HepG2 (cell line): ENCODE data around the gene TEF. TPM values are rescaled to one million over a fixed set of nuclear protein-coding genes. Genes with fewer than 3 reads are reported as not detected.

Source experiments
- ATF3 ChIP-seq: sonication (generic); formaldehyde crosslinking; IDR thresholded peaks from 2 replicates; pipeline ENCODE4 v1.4.0; 2020; ENCODE audit warnings: missing genetic modification reagents
- CREB1 ChIP-seq, 2 experiments: fragments of 450-650 bp in 1 of 2; IDR thresholded peaks; 2 replicates each; pipeline ENCODE4 v1.6.1; 2016 to 2017; ENCODE audit warnings: control low read depth in 1 of 2, mild to moderate bottlenecking in 1 of 2, missing compliant biosample characterization in 1 of 2, missing genetic modification characterization in 1 of 2
- EZH2 ChIP-seq: conservative IDR thresholded peaks from 2 replicates; pipeline ENCODE4 v1.6.1; 2012; ENCODE audit warnings: mild to moderate bottlenecking, low read depth, low read length, moderate library complexity
- GZF1 ChIP-seq: sonication (generic); formaldehyde crosslinking; IDR thresholded peaks from 2 replicates; pipeline ENCODE4 v1.5.1; 2020; ENCODE audit warnings: mild to moderate bottlenecking, missing genetic modification reagents
- NR2F1 ChIP-seq, 2 experiments: fragments of 450-650 bp in 1 of 2; formaldehyde crosslinking in 1 of 2; IDR thresholded peaks; 2 replicates each; pipeline versions ENCODE4 v1.5.0 to v1.6.1; 2016 to 2020; ENCODE audit warnings: mild to moderate bottlenecking in 1 of 2, missing compliant biosample characterization in 1 of 2, missing genetic modification reagents in 1 of 2, moderate library complexity in 1 of 2
- RNF219 ChIP-seq: sonication (generic); formaldehyde crosslinking; IDR thresholded peaks from 2 replicates; pipeline ENCODE4 v1.5.0; 2020; ENCODE audit warnings: mild to moderate bottlenecking, missing genetic modification reagents
- SOX13 ChIP-seq, 3 experiments: fragments of 450-650 bp in 1 of 3; sonication (generic) in 1 of 3; formaldehyde crosslinking in 1 of 3; IDR thresholded peaks in 2 of 3; conservative IDR thresholded peaks in 1 of 3; 2 replicates each; pipeline versions ENCODE4 v1.5.0 to v1.6.1; 2016 to 2020; ENCODE audit warnings: antibody characterized with exemption in 1 of 3, mild to moderate bottlenecking in 1 of 3, missing compliant biosample characterization in 1 of 3, missing genetic modification reagents in 1 of 3, moderate library complexity in 1 of 3
- TBX3 ChIP-seq: fragments of 450-650 bp; IDR thresholded peaks from 2 replicates; pipeline ENCODE4 v1.6.1; 2017; ENCODE audit warnings: antibody characterized with exemption, mild to moderate bottlenecking, inconsistent platforms, borderline replicate concordance
- ZNF446 ChIP-seq: sonication (generic); formaldehyde crosslinking; IDR thresholded peaks from 2 replicates; pipeline ENCODE4 v1.5.0; 2020; ENCODE audit warnings: mild to moderate bottlenecking, missing genetic modification reagents
- ZNF562 ChIP-seq: sonication (generic); formaldehyde crosslinking; IDR thresholded peaks from 2 replicates; pipeline ENCODE4 v1.8.0; 2022; ENCODE audit warnings: missing genetic modification reagents, borderline replicate concordance
- ZNF746 ChIP-seq: sonication (generic); formaldehyde crosslinking; IDR thresholded peaks from 2 replicates; pipeline ENCODE4 v1.8.0; 2022; ENCODE audit warnings: mild to moderate bottlenecking, missing genetic modification reagents
- ZNF761 ChIP-seq: sonication (generic); formaldehyde crosslinking; conservative IDR thresholded peaks from 2 replicates; pipeline ENCODE4 v1.4.0; 2020; ENCODE audit warnings: mild to moderate bottlenecking, missing genetic modification reagents
- ZNF772 ChIP-seq: sonication (generic); formaldehyde crosslinking; IDR thresholded peaks from 2 replicates; pipeline ENCODE4 v1.5.0; 2020; ENCODE audit warnings: mild to moderate bottlenecking, missing genetic modification reagents
- ZNF788 ChIP-seq: sonication (generic); formaldehyde crosslinking; IDR thresholded peaks from 2 replicates; pipeline ENCODE4 v1.5.0; 2020; ENCODE audit warnings: mild to moderate bottlenecking, missing genetic modification reagents, borderline replicate concordance
- ZNF816 ChIP-seq: sonication (generic); formaldehyde crosslinking; IDR thresholded peaks from 2 replicates; pipeline ENCODE4 v1.8.0; 2022; ENCODE audit warnings: missing genetic modification reagents, mild to moderate bottlenecking, borderline replicate concordance
- polyA plus RNA-seq, 8 experiments: library from polyadenylated mRNA; depleted of rRNA in 3 of 8; stranded (reverse) in 7 of 8; unstranded in 1 of 8; fragments of >200 nt; fragmentation: Illumina TruSeq in 4 of 8; extraction: Trizol in 4 of 8; gene quantifications; 2 replicates each; pipeline versions ENCODE4 v1.2.1 to v1.2.3, GENCODE V29; 2011 to 2016; ENCODE audit warnings: low read depth in 4 of 8, missing spikeins in 1 of 8, mixed read lengths in 1 of 8; ENCODE audit not compliant: insufficient read depth in 1 of 8
- total RNA-seq, 5 experiments: library from RNA; depleted of rRNA; stranded (reverse); fragments of >200 nt; fragmentation: Illumina TruSeq; extraction: Trizol; gene quantifications; 2 replicates each; pipeline ENCODE4 v1.2.3, GENCODE V29; 2016; ENCODE audit warnings: low read depth in 1 of 5
- TF ChIP-seq, protein P1 (sequence below): sonication (generic); formaldehyde crosslinking; IDR thresholded peaks from 2 replicates; pipeline ENCODE4 v1.4.0; 2020; ENCODE audit warnings: mild to moderate bottlenecking, missing genetic modification reagents
- TF ChIP-seq, protein P2 (sequence below): sonication (generic); formaldehyde crosslinking; IDR thresholded peaks from 2 replicates; pipeline ENCODE4 v1.4.0; 2020; ENCODE audit warnings: missing genetic modification reagents
- TF ChIP-seq, protein P3 (sequence below): sonication (generic); formaldehyde crosslinking; IDR thresholded peaks from 2 replicates; pipeline ENCODE4 v1.8.1; 2023; ENCODE audit warnings: mild to moderate bottlenecking, inconsistent platforms, moderate library complexity, missing genetic modification reagents, borderline replicate concordance
- TF ChIP-seq, protein P4 (sequence below): sonication (generic); formaldehyde crosslinking; IDR thresholded peaks from 2 replicates; pipeline ENCODE4 v1.9.0; 2022; ENCODE audit warnings: missing genetic modification reagents, mild to moderate bottlenecking, borderline replicate concordance

The TEF gene
- total and polyA plus RNA-seq, 2 of the 13 experiments (the other 11 are each of a cell fraction or from before 2014, with no cell fraction given): 7.6 to 11.2 TPM

- TF ChIP-seq ZNF746 (peak; percentile 66; the same call in 1 of the 2 replicates), ZNF446 (CRISPR knock-in tag) (no peak), ZNF562 (CRISPR knock-in tag) (no peak), GZF1 (CRISPR knock-in tag) (no peak), ATF3 (CRISPR knock-in tag) (no peak), NR2F1 (CRISPR knock-in tag; IDR thresholded peaks at IDR 0.05) (peak in 1 of 2 experiments; percentile 44; a peak in 1 of 4 replicates), ZNF816 (CRISPR knock-in tag) (no peak), SOX13 (IDR thresholded peaks at IDR 0.05) (no peak), SOX13 (CRISPR knock-in tag; conservative IDR thresholded peaks at IDR 0.05 in 1 of 2, IDR thresholded peaks at IDR 0.05 in 1 of 2) (no peak), RNF219 (no peak), ZNF761 (CRISPR knock-in tag) (no peak), ZNF788 (no peak; the same call in 1 of the 2 replicates), CREB1 (IDR thresholded peaks at IDR 0.05) (peak; percentile 47; the same call in 1 of the 2 replicates), CREB1 (CRISPR knock-in tag; IDR thresholded peaks at IDR 0.05) (no peak), ZNF772 (CRISPR knock-in tag) (0 out of 2 replicates have a peak, but pooled peaks have one; percentile 45), TBX3 (no peak), EZH2 (no peak)
- TF ChIP-seq, protein P1, sequence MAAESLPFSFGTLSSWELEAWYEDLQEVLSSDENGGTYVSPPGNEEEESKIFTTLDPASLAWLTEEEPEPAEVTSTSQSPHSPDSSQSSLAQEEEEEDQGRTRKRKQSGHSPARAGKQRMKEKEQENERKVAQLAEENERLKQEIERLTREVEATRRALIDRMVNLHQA (CRISPR knock-in tag): no peak
- TF ChIP-seq, protein P2, sequence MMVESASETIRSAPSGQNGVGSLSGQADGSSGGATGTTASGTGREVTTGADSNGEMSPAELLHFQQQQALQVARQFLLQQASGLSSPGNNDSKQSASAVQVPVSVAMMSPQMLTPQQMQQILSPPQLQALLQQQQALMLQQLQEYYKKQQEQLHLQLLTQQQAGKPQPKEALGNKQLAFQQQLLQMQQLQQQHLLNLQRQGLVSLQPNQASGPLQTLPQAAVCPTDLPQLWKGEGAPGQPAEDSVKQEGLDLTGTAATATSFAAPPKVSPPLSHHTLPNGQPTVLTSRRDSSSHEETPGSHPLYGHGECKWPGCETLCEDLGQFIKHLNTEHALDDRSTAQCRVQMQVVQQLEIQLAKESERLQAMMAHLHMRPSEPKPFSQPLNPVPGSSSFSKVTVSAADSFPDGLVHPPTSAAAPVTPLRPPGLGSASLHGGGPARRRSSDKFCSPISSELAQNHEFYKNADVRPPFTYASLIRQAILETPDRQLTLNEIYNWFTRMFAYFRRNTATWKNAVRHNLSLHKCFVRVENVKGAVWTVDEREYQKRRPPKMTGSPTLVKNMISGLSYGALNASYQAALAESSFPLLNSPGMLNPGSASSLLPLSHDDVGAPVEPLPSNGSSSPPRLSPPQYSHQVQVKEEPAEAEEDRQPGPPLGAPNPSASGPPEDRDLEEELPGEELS (CRISPR knock-in tag): 0 out of 2 replicates have a peak, but pooled peaks have one; percentile 12
- TF ChIP-seq, protein P3, sequence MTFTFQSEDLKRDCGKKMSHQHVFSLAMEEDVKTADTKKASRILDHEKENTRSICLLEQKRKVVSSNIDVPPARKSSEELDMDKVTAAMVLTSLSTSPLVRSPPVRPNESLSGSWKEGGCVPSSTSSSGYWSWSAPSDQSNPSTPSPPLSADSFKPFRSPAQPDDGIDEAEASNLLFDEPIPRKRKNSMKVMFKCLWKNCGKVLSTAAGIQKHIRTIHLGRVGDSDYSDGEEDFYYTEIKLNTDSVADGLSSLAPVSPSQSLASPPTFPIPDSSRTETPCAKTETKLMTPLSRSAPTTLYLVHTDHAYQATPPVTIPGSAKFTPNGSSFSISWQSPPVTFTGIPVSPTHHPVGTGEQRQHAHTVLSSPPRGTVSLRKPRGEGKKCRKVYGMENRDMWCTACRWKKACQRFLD (CRISPR knock-in tag): no peak
- TF ChIP-seq, protein P4, sequence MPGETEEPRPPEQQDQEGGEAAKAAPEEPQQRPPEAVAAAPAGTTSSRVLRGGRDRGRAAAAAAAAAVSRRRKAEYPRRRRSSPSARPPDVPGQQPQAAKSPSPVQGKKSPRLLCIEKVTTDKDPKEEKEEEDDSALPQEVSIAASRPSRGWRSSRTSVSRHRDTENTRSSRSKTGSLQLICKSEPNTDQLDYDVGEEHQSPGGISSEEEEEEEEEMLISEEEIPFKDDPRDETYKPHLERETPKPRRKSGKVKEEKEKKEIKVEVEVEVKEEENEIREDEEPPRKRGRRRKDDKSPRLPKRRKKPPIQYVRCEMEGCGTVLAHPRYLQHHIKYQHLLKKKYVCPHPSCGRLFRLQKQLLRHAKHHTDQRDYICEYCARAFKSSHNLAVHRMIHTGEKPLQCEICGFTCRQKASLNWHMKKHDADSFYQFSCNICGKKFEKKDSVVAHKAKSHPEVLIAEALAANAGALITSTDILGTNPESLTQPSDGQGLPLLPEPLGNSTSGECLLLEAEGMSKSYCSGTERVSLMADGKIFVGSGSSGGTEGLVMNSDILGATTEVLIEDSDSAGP (CRISPR knock-in tag): no peak; the same call in 1 of the 2 replicates
Measured at GRCh38 chr22:41401781-41402648, 20.3 kb downstream of the TEF start (continued).
